ENCODE measurements around the gene SLC25A45. TPM values are rescaled to one million over a fixed set of nuclear protein-coding genes. Genes with fewer than 3 reads are reported as not detected.
A peak's percentile ranks its signal among the peaks of the same experiment; 100 is the strongest.

SLC25A45 gene
- total RNA-seq, 1 donor from 2014 or later, result 10.8 TPM

- Mint-ChIP-seq H3K27me3 (ENCODE audit: unreplicated experiment) (peaks cover 7% of the 10 kb centered on the region), H3K4me3 (ENCODE audit: unreplicated experiment) (no peak overlapping the region), H3K4me1 (ENCODE audit: unreplicated experiment) (peaks cover 14% of the 10 kb centered on the region), H3K27ac (ENCODE audit: unreplicated experiment) (no peak overlapping the region), H3K36me3 (ENCODE audit: unreplicated experiment) (peaks cover 2% of the 10 kb centered on the region), H3K9me3 (ENCODE audit: unreplicated experiment) (no peaks in the 10 kb centered on the region)
- DNase-seq (ENCODE audit: extremely low spot score, unreplicated experiment), result no peak
- TF ChIP-seq CTCF (IDR thresholded peaks at IDR 0.05), result no peak
These were observed 24.5 kb downstream of the SLC25A45 start for GRCh38 chr11:65357856-65358356.

- Mint-ChIP-seq H3K36me3 (ENCODE audit: unreplicated experiment) (peaks cover 11% of the 10 kb centered on the region), H3K4me3 (ENCODE audit: unreplicated experiment) (peak overlapping the region; percentile 42), H3K4me1 (ENCODE audit: unreplicated experiment) (peaks cover 15% of the 10 kb centered on the region), H3K9me3 (ENCODE audit: unreplicated experiment) (no peaks in the 10 kb centered on the region), H3K27ac (ENCODE audit: unreplicated experiment) (no peak overlapping the region), H3K27me3 (ENCODE audit: unreplicated experiment) (peaks cover 7% of the 10 kb centered on the region)
- TF ChIP-seq CTCF (IDR thresholded peaks at IDR 0.05), result no peak
- no peak for DNase-seq (ENCODE audit: extremely low spot score, unreplicated experiment)
These were observed 26.0 kb downstream of the SLC25A45 start for GRCh38 chr11:65356394-65356972.

GRCh38 chr11:65355776-65356393, 26.6 kb downstream of the SLC25A45 start:
- peak overlapping the region; percentile 68 for H3K4me3 Mint-ChIP-seq (ENCODE audit: unreplicated experiment)
- H3K9me3 Mint-ChIP-seq (ENCODE audit: unreplicated experiment), result no peaks in the 10 kb centered on the region
- H3K4me1 Mint-ChIP-seq (ENCODE audit: unreplicated experiment), result peaks cover 15% of the 10 kb centered on the region
- no peak for DNase-seq (ENCODE audit: extremely low spot score, unreplicated experiment)
- H3K27me3 Mint-ChIP-seq (ENCODE audit: unreplicated experiment), result peaks cover 7% of the 10 kb centered on the region
- H3K27ac Mint-ChIP-seq (ENCODE audit: unreplicated experiment), result no peak overlapping the region
- TF ChIP-seq CTCF (IDR thresholded peaks at IDR 0.05), result no peak
- peaks cover 11% of the 10 kb centered on the region for H3K36me3 Mint-ChIP-seq (ENCODE audit: unreplicated experiment)

GRCh38 chr11:65355013-65355775, 27.3 kb downstream of the SLC25A45 start:
- peaks cover 15% of the 10 kb centered on the region for H3K4me1 Mint-ChIP-seq (ENCODE audit: unreplicated experiment)
- peaks cover 11% of the 10 kb centered on the region for H3K36me3 Mint-ChIP-seq (ENCODE audit: unreplicated experiment)
- DNase-seq (ENCODE audit: extremely low spot score, unreplicated experiment), result no peak
- H3K9me3 Mint-ChIP-seq (ENCODE audit: unreplicated experiment), result no peaks in the 10 kb centered on the region
- no peak for TF ChIP-seq CTCF (IDR thresholded peaks at IDR 0.05)
- H3K27ac Mint-ChIP-seq (ENCODE audit: unreplicated experiment), result no peak overlapping the region
- H3K27me3 Mint-ChIP-seq (ENCODE audit: unreplicated experiment), result peaks cover 7% of the 10 kb centered on the region
- H3K4me3 Mint-ChIP-seq (ENCODE audit: unreplicated experiment), result peak overlapping the region; percentile 73
